Measurements from ENCODE around the gene ARMC2. TPM values are rescaled to one million over a fixed set of nuclear protein-coding genes. Genes with fewer than 3 reads are reported as not detected.

ARMC2 gene
- total RNA-seq, 1 donor from 2014 or later, result 5.2 TPM

- Histone ChIP-seq H3K4me2 (ENCODE audit: low read length) (no peak overlapping the region), H4K20me1 (ENCODE audit: insufficient read depth, low read length) (no peaks in the 10 kb centered on the region), H3K9ac (ENCODE audit: low read length) (no peak overlapping the region), H3K79me2 (ENCODE audit: insufficient read depth, low read length) (no peaks in the 10 kb centered on the region), H3K27ac (ENCODE audit: low read depth, low read length) (no peak overlapping the region), H3K9me3 (ENCODE audit: insufficient read depth, low read depth, low read length) (no peaks in the 10 kb centered on the region), H3K36me3 (ENCODE audit: insufficient read depth, low read length) (no peaks in the 10 kb centered on the region), H3K4me3 (ENCODE audit: insufficient read depth, low read depth, low read length) (no peak overlapping the region), H2AFZ (ENCODE audit: low read depth, low read length) (no peak overlapping the region), H3K4me1 (ENCODE audit: insufficient read depth, low read length) (no peaks in the 10 kb centered on the region), H3K27me3 (ENCODE audit: insufficient read depth, low read length) (no peaks in the 10 kb centered on the region)
- DNase-seq (ENCODE audit: low read depth) (no peak), FAIRE-seq (no peak)
- Mint-ChIP-seq H3K4me3 (ENCODE audit: unreplicated experiment) (no peak overlapping the region), H3K4me1 (ENCODE audit: low read depth, unreplicated experiment) (no peaks in the 10 kb centered on the region), H3K27me3 (ENCODE audit: low read depth, unreplicated experiment) (peaks cover 5% of the 10 kb centered on the region), H3K27ac (ENCODE audit: unreplicated experiment) (no peak overlapping the region), H3K36me3 (ENCODE audit: low read depth, unreplicated experiment) (no peaks in the 10 kb centered on the region), H3K9me3 (ENCODE audit: unreplicated experiment) (no peaks in the 10 kb centered on the region)
- TF ChIP-seq EZH2 (IDR thresholded peaks at IDR 0.05; ENCODE audit: insufficient read depth, low read length) (no peak), CTCF (IDR thresholded peaks at IDR 0.05; ENCODE audit: insufficient read depth, low read depth, low read length) (no peak)
These were observed 105.5 kb downstream of the ARMC2 start for GRCh38 chr6:108953681-108954080.

DNA sequence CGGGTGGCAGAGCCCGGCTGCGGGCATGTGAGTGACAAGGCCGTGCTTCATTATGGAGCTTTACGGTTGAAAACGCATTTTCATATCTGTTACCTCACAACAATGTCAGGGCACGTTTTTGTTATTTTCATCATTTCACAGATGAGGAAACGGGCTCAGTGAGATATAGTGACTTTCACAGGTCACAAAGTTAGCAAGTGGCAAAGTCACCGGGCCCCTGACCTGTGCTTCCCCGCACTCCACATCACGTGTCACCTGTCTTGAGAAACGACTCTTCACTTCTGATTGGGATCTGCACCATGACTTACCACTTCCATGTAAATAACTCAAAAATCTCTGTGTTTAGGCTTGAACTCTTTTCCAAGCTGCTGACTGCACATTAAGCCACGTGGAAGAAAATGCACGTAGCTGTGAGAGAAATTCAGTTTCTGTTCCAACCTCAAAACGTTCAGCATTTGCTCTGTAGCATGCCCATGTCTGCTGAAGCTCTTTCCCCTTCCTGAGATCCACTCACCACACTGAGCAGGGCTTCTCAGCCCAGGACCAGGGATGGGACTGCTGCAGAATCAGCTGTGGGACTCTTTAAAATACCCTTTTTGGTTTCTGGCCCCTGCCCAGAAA lies 107.2 kb downstream of the ARMC2 start:
- no peaks in the 10 kb centered on the region for H3K4me1 Mint-ChIP-seq (ENCODE audit: low read depth, unreplicated experiment)
- Histone ChIP-seq H3K27me3 (ENCODE audit: insufficient read depth, low read length) (no peaks in the 10 kb centered on the region), H3K4me1 (ENCODE audit: insufficient read depth, low read length) (no peaks in the 10 kb centered on the region), H3K79me2 (ENCODE audit: insufficient read depth, low read length) (no peaks in the 10 kb centered on the region), H3K4me3 (ENCODE audit: insufficient read depth, low read depth, low read length) (no peak overlapping the region), H3K4me2 (ENCODE audit: low read length) (no peak overlapping the region), H3K27ac (ENCODE audit: low read depth, low read length) (no peak overlapping the region), H4K20me1 (ENCODE audit: insufficient read depth, low read length) (no peaks in the 10 kb centered on the region), H3K9me3 (ENCODE audit: insufficient read depth, low read depth, low read length) (no peaks in the 10 kb centered on the region), H3K36me3 (ENCODE audit: insufficient read depth, low read length) (no peaks in the 10 kb centered on the region), H2AFZ (ENCODE audit: low read depth, low read length) (no peak overlapping the region), H3K9ac (ENCODE audit: low read length) (no peak overlapping the region)
- H3K27me3 Mint-ChIP-seq (ENCODE audit: low read depth, unreplicated experiment), result peaks cover 5% of the 10 kb centered on the region
- DNase-seq (ENCODE audit: low read depth) (no peak), FAIRE-seq (no peak)
- H3K9me3 Mint-ChIP-seq (ENCODE audit: unreplicated experiment), result no peaks in the 10 kb centered on the region
- no peak for TF ChIP-seq CTCF (IDR thresholded peaks at IDR 0.05; ENCODE audit: insufficient read depth, low read depth, low read length)
- no peak for TF ChIP-seq EZH2 (IDR thresholded peaks at IDR 0.05; ENCODE audit: insufficient read depth, low read length)
- H3K36me3 Mint-ChIP-seq (ENCODE audit: low read depth, unreplicated experiment), result no peaks in the 10 kb centered on the region
- no peak overlapping the region for H3K27ac Mint-ChIP-seq (ENCODE audit: unreplicated experiment)
- no peak overlapping the region for H3K4me3 Mint-ChIP-seq (ENCODE audit: unreplicated experiment)

- H3K4me1 Mint-ChIP-seq (ENCODE audit: low read depth, unreplicated experiment), result no peaks in the 10 kb centered on the region
- H3K9me3 Mint-ChIP-seq (ENCODE audit: unreplicated experiment), result no peaks in the 10 kb centered on the region
- Histone ChIP-seq H3K4me3 (ENCODE audit: insufficient read depth, low read depth, low read length) (no peak overlapping the region), H2AFZ (ENCODE audit: low read depth, low read length) (no peak overlapping the region), H3K9ac (ENCODE audit: low read length) (no peak overlapping the region), H3K27me3 (ENCODE audit: insufficient read depth, low read length) (no peaks in the 10 kb centered on the region), H3K4me1 (ENCODE audit: insufficient read depth, low read length) (no peaks in the 10 kb centered on the region), H3K4me2 (ENCODE audit: low read length) (no peak overlapping the region), H3K9me3 (ENCODE audit: insufficient read depth, low read depth, low read length) (no peaks in the 10 kb centered on the region), H3K36me3 (ENCODE audit: insufficient read depth, low read length) (no peaks in the 10 kb centered on the region), H4K20me1 (ENCODE audit: insufficient read depth, low read length) (no peaks in the 10 kb centered on the region), H3K79me2 (ENCODE audit: insufficient read depth, low read length) (no peaks in the 10 kb centered on the region), H3K27ac (ENCODE audit: low read depth, low read length) (no peak overlapping the region)
- H3K4me3 Mint-ChIP-seq (ENCODE audit: unreplicated experiment), result no peak overlapping the region
- H3K27ac Mint-ChIP-seq (ENCODE audit: unreplicated experiment), result no peak overlapping the region
- no peak for DNase-seq (ENCODE audit: low read depth)
- peaks cover 5% of the 10 kb centered on the region for H3K27me3 Mint-ChIP-seq (ENCODE audit: low read depth, unreplicated experiment)
- H3K36me3 Mint-ChIP-seq (ENCODE audit: low read depth, unreplicated experiment), result peaks cover 1% of the 10 kb centered on the region
- TF ChIP-seq CTCF (IDR thresholded peaks at IDR 0.05; ENCODE audit: insufficient read depth, low read depth, low read length) (no peak), EZH2 (IDR thresholded peaks at IDR 0.05; ENCODE audit: insufficient read depth, low read length) (no peak)
- FAIRE-seq, result no peak
These were observed 109.0 kb downstream of the ARMC2 start for GRCh38 chr6:108957221-108957620.
